Gastrocnemius medialis (tissue), 4 donors: ENCODE data around the gene CCDC188. TPM values are rescaled to one million over a fixed set of nuclear protein-coding genes. Genes with fewer than 3 reads are reported as not detected.

Experiments
- ATAC-seq, 2 donors: fragments of 150-250 bp; one replicate each; pipeline ENCODE4 v1.9.1; 2016
- DNase-seq, 2 donors: peaks; one replicate each; pipeline ENCODE4 v3.0.0-alpha.2; 2019
- H3K27ac ChIP-seq, 4 donors: fragments of 200-600 bp; sonication (generic); 1 replicate in 1 of 4; 2 replicates in 3 of 4; pipeline ENCODE4 v1.5.1; 2016 to 2018; ENCODE audit warnings: mild to moderate bottlenecking in 2 of 4, moderate library complexity in 1 of 4
- H3K27me3 ChIP-seq, 3 donors: fragments of 200-600 bp; sonication (generic) in 2 of 3; 1 replicate in 1 of 3; 2 replicates in 2 of 3; pipeline versions ENCODE4 v1.5.1 to v1.6.0; 2016 to 2019; ENCODE audit warnings: mild to moderate bottlenecking in 1 of 3, moderate library complexity in 1 of 3
- H3K36me3 ChIP-seq, 2 donors: fragments of 200-600 bp; sonication (generic) in 1 of 2; one replicate each; pipeline ENCODE4 v1.5.1; 2017 to 2018
- H3K4me1 ChIP-seq, 2 donors: fragments of 200-600 bp; sonication (generic) in 1 of 2; one replicate each; pipeline ENCODE4 v1.5.1; 2016 to 2017; ENCODE audit warnings: mild to moderate bottlenecking in 2 of 2
- H3K4me3 ChIP-seq, 4 donors: fragments of 200-600 bp; sonication (generic) in 3 of 4; 1 replicate in 1 of 4; 2 replicates in 3 of 4; pipeline ENCODE4 v1.5.1; 2016 to 2019; ENCODE audit warnings: mild to moderate bottlenecking in 2 of 4
- H3K9me3 ChIP-seq, 3 donors: fragments of 200-600 bp; sonication (generic) in 2 of 3; 1 replicate in 1 of 3; 2 replicates in 2 of 3; pipeline ENCODE4 v1.5.1; 2016 to 2019
- POLR2A ChIP-seq, 2 donors: fragments of 450-650 bp; IDR thresholded peaks; one replicate each; pipeline ENCODE4 v1.6.1; 2017; ENCODE audit warnings: antibody characterized with exemption in 2 of 2, mild to moderate bottlenecking in 2 of 2, moderate library complexity in 2 of 2
- in situ Hi-C, 4 donors: fragments of 200-750 bp; cut with MboI; loops; one replicate each; pipeline versions ENCODE4 v1.15.0 to v1.8.0; 2017; ENCODE audit warnings: low sequenced_read_pairs in 4 of 4
- intact Hi-C: fragments of 100-400 bp; cut with DNase I; formaldehyde crosslinking; loops from one replicate; pipeline ENCODE4 v1.15.1; 2023; ENCODE audit warnings: low total_unique reads
- total RNA-seq, 4 donors: library from RNA; depleted of rRNA; stranded (reverse); fragments of >200 nt; gene quantifications; one replicate each; pipeline versions ENCODE4 v1.1.0 to v1.2.3, GENCODE V29; 2016
- TF ChIP-seq, protein P1 (sequence below), 5 experiments: fragments of 450-650 bp in 3 of 5; fragments of 200-600 bp in 2 of 5; sonication (generic) in 2 of 5; IDR thresholded peaks in 4 of 5; conservative IDR thresholded peaks in 1 of 5; 1 replicate in 4 of 5; 2 replicates in 1 of 5; pipeline ENCODE4 v1.5.1; 2016 to 2019; ENCODE audit warnings: antibody characterized with exemption in 5 of 5, mild to moderate bottlenecking in 3 of 5, moderate library complexity in 3 of 5

CCDC188 gene
- total RNA-seq, 4 donors from 2014 or later, result 0.82 to 3.5 TPM; not detected in 2

DNA sequence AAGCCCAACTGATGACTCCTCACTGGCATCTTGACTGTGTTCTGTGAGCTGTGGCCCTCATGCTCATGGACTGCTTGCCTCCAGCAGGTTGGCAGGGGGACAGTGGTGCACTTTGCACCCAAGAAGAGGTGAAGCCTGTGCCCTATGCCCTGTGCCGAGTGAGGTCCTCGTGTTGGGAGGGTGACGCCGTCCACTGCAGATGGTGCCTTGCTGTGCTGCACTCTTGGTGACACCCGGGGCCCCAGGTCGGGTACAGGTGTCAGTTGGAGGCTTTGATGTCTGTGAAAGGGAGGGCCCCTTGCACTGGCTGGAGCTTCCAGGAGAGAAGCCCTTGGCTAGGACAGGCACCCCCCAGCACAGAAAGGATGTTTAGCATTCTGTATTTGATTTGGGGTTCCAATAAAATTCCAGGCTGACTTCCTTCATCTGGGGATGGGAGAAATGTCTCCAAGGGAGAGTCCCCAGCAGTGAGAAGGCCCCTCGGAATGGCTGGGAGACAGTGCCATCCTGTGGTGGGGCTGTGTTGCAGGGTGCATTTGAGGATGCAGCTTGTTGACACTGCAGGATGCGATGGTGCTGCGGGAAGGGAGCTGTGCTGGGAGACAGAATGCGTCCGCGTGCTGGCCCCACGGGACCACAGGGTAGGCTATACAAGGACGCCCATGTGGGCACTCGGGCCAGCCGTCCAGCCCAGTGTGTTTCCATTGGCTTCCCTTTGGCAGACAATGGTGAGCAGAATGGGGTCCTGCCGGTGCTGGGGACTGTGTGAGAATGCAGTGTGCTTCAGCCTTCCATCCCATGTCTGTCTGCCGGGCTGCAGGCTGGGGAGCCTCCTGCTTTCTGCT is 21.7 kb downstream of the CCDC188 start:
- intact Hi-C loops, result loop anchor here (5.0 kb wide), 1 partner anchor 157 kb away; no protein-coding TSS in a partner anchor
- TF ChIP-seq, protein P1, sequence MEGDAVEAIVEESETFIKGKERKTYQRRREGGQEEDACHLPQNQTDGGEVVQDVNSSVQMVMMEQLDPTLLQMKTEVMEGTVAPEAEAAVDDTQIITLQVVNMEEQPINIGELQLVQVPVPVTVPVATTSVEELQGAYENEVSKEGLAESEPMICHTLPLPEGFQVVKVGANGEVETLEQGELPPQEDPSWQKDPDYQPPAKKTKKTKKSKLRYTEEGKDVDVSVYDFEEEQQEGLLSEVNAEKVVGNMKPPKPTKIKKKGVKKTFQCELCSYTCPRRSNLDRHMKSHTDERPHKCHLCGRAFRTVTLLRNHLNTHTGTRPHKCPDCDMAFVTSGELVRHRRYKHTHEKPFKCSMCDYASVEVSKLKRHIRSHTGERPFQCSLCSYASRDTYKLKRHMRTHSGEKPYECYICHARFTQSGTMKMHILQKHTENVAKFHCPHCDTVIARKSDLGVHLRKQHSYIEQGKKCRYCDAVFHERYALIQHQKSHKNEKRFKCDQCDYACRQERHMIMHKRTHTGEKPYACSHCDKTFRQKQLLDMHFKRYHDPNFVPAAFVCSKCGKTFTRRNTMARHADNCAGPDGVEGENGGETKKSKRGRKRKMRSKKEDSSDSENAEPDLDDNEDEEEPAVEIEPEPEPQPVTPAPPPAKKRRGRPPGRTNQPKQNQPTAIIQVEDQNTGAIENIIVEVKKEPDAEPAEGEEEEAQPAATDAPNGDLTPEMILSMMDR (IDR thresholded peaks at IDR 0.05 in 4 of 5, conservative IDR thresholded peaks at IDR 0.05 in 1 of 5), result peak; percentile 37 to 45 (median 39)
- no peak for TF ChIP-seq POLR2A (IDR thresholded peaks at IDR 0.05)

DNA sequence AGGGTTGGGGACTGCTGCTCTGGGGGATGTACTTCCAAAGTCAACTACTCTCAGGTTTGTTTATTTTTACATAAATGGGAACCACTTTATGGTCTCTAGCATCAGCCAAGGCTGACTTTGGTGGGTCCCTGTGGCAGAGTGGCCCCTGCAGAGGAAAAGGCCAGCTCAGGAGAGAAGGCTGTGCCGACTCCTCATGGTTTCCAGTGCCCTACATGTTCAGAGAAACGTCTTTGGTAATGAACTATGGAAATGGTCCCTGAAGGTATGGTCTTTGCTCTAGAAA is 22.3 kb downstream of the CCDC188 start:
- H3K27me3 ChIP-seq, result no peaks in the 10 kb centered on the region
- TF ChIP-seq, protein P1 (IDR thresholded peaks at IDR 0.05 in 4 of 5, conservative IDR thresholded peaks at IDR 0.05 in 1 of 5), result no peak
- TF ChIP-seq POLR2A (IDR thresholded peaks at IDR 0.05), result no peak
- no peak overlapping the region for H3K27ac ChIP-seq
- no peak for DNase-seq
- H3K9me3 ChIP-seq, result no peaks in the 10 kb centered on the region
- ATAC-seq, result no peak
- intact Hi-C loops (loop anchor here (5.0 kb wide), 1 partner anchor 156 kb away; no protein-coding TSS in a partner anchor), in situ Hi-C loops (no loop called here)
- H3K36me3 ChIP-seq, result peaks cover 0 to 27% of the 10 kb centered on the region in 2 donors
- peaks cover 19 to 31% of the 10 kb centered on the region in 2 donors for H3K4me1 ChIP-seq
- H3K4me3 ChIP-seq, result no peak overlapping the region

More for the DNA sequence above, 21.7 kb downstream of the CCDC188 start:
- ATAC-seq, result no peak
- Histone ChIP-seq H3K4me3 (no peak overlapping the region), H3K4me1 (peaks cover 23 to 36% of the 10 kb centered on the region in 2 donors), H3K36me3 (peaks cover 0 to 22% of the 10 kb centered on the region in 2 donors), H3K27ac (peak overlapping the region in 1 of 4 donors; percentile 99), H3K9me3 (no peaks in the 10 kb centered on the region), H3K27me3 (no peaks in the 10 kb centered on the region)
- DNase-seq, result peak in 1 of 2 donors; percentile 45
- in situ Hi-C loops, result no loop called here

DNA sequence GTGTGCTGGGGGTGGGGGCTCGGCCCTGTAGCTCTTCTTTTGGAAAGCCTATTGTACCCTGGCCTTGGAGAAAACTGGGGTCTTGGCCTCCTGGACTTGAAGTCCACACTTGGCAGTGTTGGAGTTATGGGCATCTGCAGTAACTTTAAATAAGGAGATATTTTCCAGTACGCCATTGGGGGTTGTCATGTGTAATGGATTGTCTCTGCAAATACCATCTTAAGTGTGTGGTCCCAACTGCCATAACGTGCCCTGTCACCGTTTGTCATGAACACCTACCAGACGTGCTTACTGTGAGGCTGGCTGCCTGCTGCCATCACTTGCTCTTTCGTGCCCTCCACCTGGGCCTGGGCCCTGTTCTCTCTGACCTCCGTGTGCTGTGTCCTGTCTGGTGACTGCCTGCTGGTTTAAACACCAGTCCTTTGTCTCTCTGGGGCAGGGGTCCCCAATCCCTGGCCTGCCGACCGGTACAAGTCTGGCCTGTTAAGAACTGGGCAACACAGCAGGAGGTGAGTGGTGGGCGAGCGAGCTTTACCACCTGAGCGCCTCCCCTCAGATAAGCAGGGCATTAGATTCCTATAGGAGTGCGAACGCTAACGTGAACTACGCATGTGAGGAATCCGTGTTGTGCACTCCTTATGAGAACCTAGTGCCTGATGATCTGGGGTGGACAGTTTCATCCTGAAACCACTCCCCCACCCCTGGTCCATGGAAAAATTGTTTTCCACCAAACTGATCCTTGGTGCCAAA is 22.8 kb downstream of the CCDC188 start:
- H3K9me3 ChIP-seq, result no peaks in the 10 kb centered on the region
- ATAC-seq, result no peak
- intact Hi-C loops, result loop anchor here (5.0 kb wide), 1 partner anchor 156 kb away; no protein-coding TSS in a partner anchor

DNA sequence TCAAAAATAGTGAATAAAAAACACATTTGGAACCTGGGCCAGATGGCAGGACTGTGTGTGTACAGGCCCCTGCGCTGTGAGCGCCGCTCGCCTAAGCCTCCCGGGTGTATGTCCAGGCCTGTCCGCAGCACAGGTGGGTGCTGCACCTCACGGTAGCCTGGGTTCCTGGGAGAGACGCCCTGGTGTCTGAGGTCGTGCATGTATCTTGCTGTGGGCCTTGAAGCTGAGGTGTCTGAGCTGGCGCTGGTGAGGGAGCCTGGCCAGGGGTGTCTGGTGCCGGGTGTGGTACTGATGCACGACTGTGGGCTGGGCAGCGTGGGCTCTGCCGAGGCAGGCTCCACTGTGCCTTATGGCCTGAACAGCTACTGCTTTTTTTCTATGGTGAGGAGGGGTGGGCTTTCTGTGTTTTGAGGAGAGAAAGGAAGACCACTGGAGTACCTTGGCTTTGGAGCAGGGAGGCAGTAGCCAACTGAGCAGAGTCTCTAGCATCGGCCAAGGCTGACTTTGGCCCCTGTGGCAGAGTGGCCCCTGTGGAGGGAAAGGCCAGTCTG is 23.5 kb downstream of the CCDC188 start:
- TF ChIP-seq POLR2A (IDR thresholded peaks at IDR 0.05), result no peak
- TF ChIP-seq, protein P1 (IDR thresholded peaks at IDR 0.05 in 4 of 5, conservative IDR thresholded peaks at IDR 0.05 in 1 of 5), result no peak
- Histone ChIP-seq H3K36me3 (peaks cover 0 to 28% of the 10 kb centered on the region in 2 donors), H3K4me1 (peaks cover 8 to 19% of the 10 kb centered on the region in 2 donors), H3K4me3 (no peak overlapping the region), H3K27ac (no peak overlapping the region), H3K9me3 (no peaks in the 10 kb centered on the region), H3K27me3 (no peaks in the 10 kb centered on the region)
- DNase-seq (no peak), ATAC-seq (no peak)
- intact Hi-C loops (loop anchor here (5.0 kb wide), 1 partner anchor 155 kb away; no protein-coding TSS in a partner anchor), in situ Hi-C loops (no loop called here)

More for the DNA sequence above, 22.8 kb downstream of the CCDC188 start:
- H3K36me3 ChIP-seq, result peaks cover 0 to 28% of the 10 kb centered on the region in 2 donors
- no peak for TF ChIP-seq POLR2A (IDR thresholded peaks at IDR 0.05)
- TF ChIP-seq, protein P1 (IDR thresholded peaks at IDR 0.05 in 4 of 5, conservative IDR thresholded peaks at IDR 0.05 in 1 of 5), result no peak
- H3K27me3 ChIP-seq, result no peaks in the 10 kb centered on the region
- no peak overlapping the region for H3K27ac ChIP-seq
- peaks cover 14 to 25% of the 10 kb centered on the region in 2 donors for H3K4me1 ChIP-seq
- DNase-seq, result no peak
- no peak overlapping the region for H3K4me3 ChIP-seq
- in situ Hi-C loops, result no loop called here
